WTC11 (cell line): Measurements from ENCODE around the gene SEMA4C. TPM values are rescaled to one million over a fixed set of nuclear protein-coding genes. Genes with fewer than 3 reads are reported as not detected.
"Not testable (repeated sequence)": the region's sequence is repeated elsewhere in the genome, so short reads cannot be mapped to it uniquely, and the experiment has no call there.

Experiments used
- ATAC-seq: fragments of 200-7000 bp; cut with Tn5 transposase; 2 replicates; pipeline ENCODE4 v1.10.0; 2021; ENCODE audit warnings: mild to moderate bottlenecking, moderate library complexity
- CTCF ChIA-PET: fragments of 300-600 bp; sonication (Branson Sonifier 250); formaldehyde crosslinking; loops from one replicate; lab custom pipeline; 2021; ENCODE audit warnings: antibody characterized with exemption; lab: Charles Lee
- POLR2A ChIA-PET: fragments of 350-600 bp; sonication (Branson Sonifier 250); formaldehyde crosslinking; loops from one replicate; lab custom pipeline; 2021; ENCODE audit warnings: antibody characterized with exemption; lab: Charles Lee
- DNase-seq: peaks from one replicate; pipeline ENCODE4 v3.0.0; 2021; ENCODE audit warnings: low spot score
- H3K27ac Mint-ChIP-seq: 2 replicates; pipeline ENCODE4 v1.8.0; 2021; ENCODE audit warnings: mixed read lengths
- H3K27me3 Mint-ChIP-seq: 2 replicates; pipeline ENCODE4 v1.8.0; 2021; ENCODE audit warnings: low read depth, mild to moderate bottlenecking, moderate library complexity, mixed read lengths
- H3K36me3 Mint-ChIP-seq: 2 replicates; pipeline ENCODE4 v1.8.0; 2021; ENCODE audit warnings: mixed read lengths
- H3K4me1 Mint-ChIP-seq: 2 replicates; pipeline ENCODE4 v1.8.0; 2022; ENCODE audit warnings: mixed read lengths
- H3K4me3 Mint-ChIP-seq: 2 replicates; pipeline ENCODE4 v1.8.0; 2021; ENCODE audit warnings: mild to moderate bottlenecking, moderate library complexity, mixed read lengths
- H3K9me3 Mint-ChIP-seq: 2 replicates; pipeline ENCODE4 v1.8.0; 2021; ENCODE audit warnings: mixed read lengths
- ATF3 ChIP-seq: sonication (generic); formaldehyde crosslinking; conservative IDR thresholded peaks from 2 replicates; pipeline ENCODE4 v1.8.1; 2022; ENCODE audit warnings: mild to moderate bottlenecking, missing genetic modification reagents
- ERG ChIP-seq: fragments of 250-450 bp; sonication (Bioruptor Pico); IDR thresholded peaks from 2 replicates; pipeline ENCODE4 v1.8.0; 2021; ENCODE audit warnings: mild to moderate bottlenecking
- ETV6 ChIP-seq: sonication (generic); formaldehyde crosslinking; IDR thresholded peaks from 2 replicates; pipeline ENCODE4 v1.8.1; 2022; ENCODE audit warnings: mild to moderate bottlenecking, missing genetic modification reagents
- GRHL2 ChIP-seq: fragments of 250-450 bp; sonication (Bioruptor Pico); IDR thresholded peaks from 2 replicates; pipeline ENCODE4 v1.8.0; 2022; ENCODE audit warnings: mild to moderate bottlenecking, moderate library complexity; ENCODE audit not compliant: insufficient replicate concordance, severe bottlenecking
- HMGXB4 ChIP-seq: sonication (generic); formaldehyde crosslinking; IDR thresholded peaks from 2 replicates; pipeline ENCODE4 v1.8.1; 2023; ENCODE audit warnings: mild to moderate bottlenecking, moderate library complexity, missing genetic modification reagents
- JUN ChIP-seq: sonication (generic); formaldehyde crosslinking; IDR thresholded peaks from 2 replicates; pipeline ENCODE4 v1.8.0; 2023; ENCODE audit warnings: mild to moderate bottlenecking, missing genetic modification reagents
- MYBL2 ChIP-seq: sonication (generic); formaldehyde crosslinking; IDR thresholded peaks from 2 replicates; pipeline ENCODE4 v1.8.1; 2023; ENCODE audit warnings: mild to moderate bottlenecking, moderate library complexity, missing genetic modification reagents
- NFE2L1 ChIP-seq: sonication (generic); formaldehyde crosslinking; IDR thresholded peaks from 2 replicates; pipeline ENCODE4 v1.8.1; 2023; ENCODE audit warnings: missing genetic modification reagents
- NFYB ChIP-seq: sonication (generic); formaldehyde crosslinking; conservative IDR thresholded peaks from 2 replicates; pipeline ENCODE4 v1.8.0; 2022; ENCODE audit warnings: low read depth, missing genetic modification reagents
- PREB ChIP-seq: sonication (generic); formaldehyde crosslinking; IDR thresholded peaks from 2 replicates; pipeline ENCODE4 v1.8.1; 2022; ENCODE audit warnings: mild to moderate bottlenecking, missing genetic modification reagents, moderate library complexity, borderline replicate concordance
- RORB ChIP-seq: fragments of 250-450 bp; sonication (Bioruptor Pico); IDR thresholded peaks from 2 replicates; pipeline ENCODE4 v1.9.0; 2021; ENCODE audit warnings: mild to moderate bottlenecking
- SMAD4 ChIP-seq: sonication (generic); formaldehyde crosslinking; IDR thresholded peaks from 2 replicates; pipeline ENCODE4 v1.8.0; 2022; ENCODE audit warnings: mild to moderate bottlenecking, missing genetic modification reagents
- TCF7 ChIP-seq: sonication (generic); formaldehyde crosslinking; IDR thresholded peaks from 2 replicates; pipeline ENCODE4 v1.8.0; 2022; ENCODE audit warnings: mild to moderate bottlenecking, low read depth, missing genetic modification reagents, moderate library complexity
- USF2 ChIP-seq: sonication (generic); formaldehyde crosslinking; IDR thresholded peaks from 2 replicates; pipeline ENCODE4 v1.8.1; 2023; ENCODE audit warnings: mild to moderate bottlenecking, missing genetic modification reagents, moderate library complexity
- ZNF396 ChIP-seq: fragments of 250-450 bp; sonication (Bioruptor Pico); IDR thresholded peaks from 2 replicates; pipeline ENCODE4 v1.8.0; 2021; ENCODE audit warnings: mild to moderate bottlenecking, moderate library complexity, borderline replicate concordance
- total RNA-seq: library from RNA; stranded (reverse); gene quantifications from 3 replicates; pipeline ENCODE4 v1.2.3, GENCODE V29; 2021
- TF ChIP-seq, protein P1 (sequence below): fragments of 250-450 bp; sonication (Bioruptor Pico); IDR thresholded peaks from 2 replicates; pipeline ENCODE4 v1.9.0; 2021; ENCODE audit warnings: mild to moderate bottlenecking
- TF ChIP-seq, protein P2 (sequence below): sonication (generic); formaldehyde crosslinking; IDR thresholded peaks from 2 replicates; pipeline ENCODE4 v1.8.1; 2023; ENCODE audit warnings: mild to moderate bottlenecking, missing genetic modification reagents
- TF ChIP-seq, protein P3 (sequence below): sonication (generic); formaldehyde crosslinking; IDR thresholded peaks from 2 replicates; pipeline ENCODE4 v1.8.1; 2023; ENCODE audit warnings: mild to moderate bottlenecking, missing genetic modification reagents, moderate library complexity
- TF ChIP-seq, protein P4 (sequence below): sonication (generic); formaldehyde crosslinking; IDR thresholded peaks from 2 replicates; pipeline ENCODE4 v1.8.0; 2023; ENCODE audit warnings: missing genetic modification reagents

The SEMA4C gene
- total RNA-seq, 1 experiment from 2014 or later, result 81.6 TPM

GRCh38 chr2:96890252-96890651, 20.4 kb upstream of the SEMA4C start:
- no peak for TF ChIP-seq SMAD4 (CRISPR knock-in tag)
- TF ChIP-seq NFE2L1 (CRISPR knock-in tag), result no peak
- TF ChIP-seq MYBL2 (CRISPR knock-in tag), result no peak
- no peak for TF ChIP-seq ZNF396 (CRISPR knock-in tag)
- no peak for TF ChIP-seq ETV6 (CRISPR knock-in tag)
- no peak for TF ChIP-seq ATF3 (CRISPR knock-in tag)
- no peak for TF ChIP-seq ERG (CRISPR knock-in tag)
- no peak for TF ChIP-seq GRHL2 (CRISPR knock-in tag)
- TF ChIP-seq PREB (CRISPR knock-in tag), result no peak
- TF ChIP-seq, protein P1, sequence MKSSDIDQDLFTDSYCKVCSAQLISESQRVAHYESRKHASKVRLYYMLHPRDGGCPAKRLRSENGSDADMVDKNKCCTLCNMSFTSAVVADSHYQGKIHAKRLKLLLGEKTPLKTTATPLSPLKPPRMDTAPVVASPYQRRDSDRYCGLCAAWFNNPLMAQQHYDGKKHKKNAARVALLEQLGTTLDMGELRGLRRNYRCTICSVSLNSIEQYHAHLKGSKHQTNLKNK (CRISPR knock-in tag), result no peak
- TF ChIP-seq, protein P2, sequence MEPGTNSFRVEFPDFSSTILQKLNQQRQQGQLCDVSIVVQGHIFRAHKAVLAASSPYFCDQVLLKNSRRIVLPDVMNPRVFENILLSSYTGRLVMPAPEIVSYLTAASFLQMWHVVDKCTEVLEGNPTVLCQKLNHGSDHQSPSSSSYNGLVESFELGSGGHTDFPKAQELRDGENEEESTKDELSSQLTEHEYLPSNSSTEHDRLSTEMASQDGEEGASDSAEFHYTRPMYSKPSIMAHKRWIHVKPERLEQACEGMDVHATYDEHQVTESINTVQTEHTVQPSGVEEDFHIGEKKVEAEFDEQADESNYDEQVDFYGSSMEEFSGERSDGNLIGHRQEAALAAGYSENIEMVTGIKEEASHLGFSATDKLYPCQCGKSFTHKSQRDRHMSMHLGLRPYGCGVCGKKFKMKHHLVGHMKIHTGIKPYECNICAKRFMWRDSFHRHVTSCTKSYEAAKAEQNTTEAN (CRISPR knock-in tag), result no peak
- no peak for TF ChIP-seq NFYB (CRISPR knock-in tag)
- TF ChIP-seq TCF7, result no peak
- no peak overlapping the region for H3K27ac Mint-ChIP-seq
- DNase-seq (no peak), ATAC-seq (no peak)
- H3K4me3 Mint-ChIP-seq, result no peak overlapping the region
- H3K4me1 Mint-ChIP-seq, result peaks cover 40% of the 10 kb centered on the region
- ChIA-PET CTCF (interaction anchor here (0.7 to 2.2 kb wide), 4 partner anchors 9 to 61 kb away, joined by 3 to 18 read pairs (median 10); partner anchors contain the start of gene ANKRD39), POLR2A (interaction anchor here (1.4 kb wide), 1 partner anchor 21 kb away, joined by 4 read pairs; no protein-coding TSS in a partner anchor)
- H3K9me3 Mint-ChIP-seq, result no peaks in the 10 kb centered on the region
- no peaks in the 10 kb centered on the region for H3K36me3 Mint-ChIP-seq
- H3K27me3 Mint-ChIP-seq, result no peaks in the 10 kb centered on the region; the same call in 1 of the 2 replicates

DNA sequence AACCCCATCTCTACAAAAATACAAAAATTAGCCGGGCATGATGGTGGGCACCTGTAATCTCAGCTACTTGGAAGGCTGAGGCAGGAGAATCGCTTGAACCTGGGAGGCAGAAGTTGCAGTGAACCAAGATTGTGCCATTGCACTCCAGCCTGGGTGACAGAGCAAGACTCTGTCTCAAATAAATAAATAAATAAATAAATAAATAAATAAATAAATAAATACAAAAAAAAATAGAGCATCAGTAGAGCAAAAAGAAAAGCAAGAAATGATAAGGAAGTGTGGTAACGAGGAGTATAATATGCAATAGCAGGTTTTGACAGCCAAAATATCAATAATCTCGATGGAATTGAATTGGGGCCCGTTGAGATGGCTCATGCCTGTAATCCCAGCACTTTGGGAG, 19.6 kb upstream of the SEMA4C start:
- POLR2A ChIA-PET, H3K9me3 Mint-ChIP-seq, H3K27ac Mint-ChIP-seq, DNase-seq, H3K27me3 Mint-ChIP-seq, H3K36me3 Mint-ChIP-seq, ATAC-seq, H3K4me3 Mint-ChIP-seq: not testable (repeated sequence)
- CTCF ChIA-PET, result interaction anchor here (1.2 to 1.4 kb wide), 2 partner anchors 21 to 61 kb away, joined by 3 to 5 read pairs; no protein-coding TSS in a partner anchor
- H3K4me1 Mint-ChIP-seq, result peaks cover 35% of the 10 kb centered on the region

DNA sequence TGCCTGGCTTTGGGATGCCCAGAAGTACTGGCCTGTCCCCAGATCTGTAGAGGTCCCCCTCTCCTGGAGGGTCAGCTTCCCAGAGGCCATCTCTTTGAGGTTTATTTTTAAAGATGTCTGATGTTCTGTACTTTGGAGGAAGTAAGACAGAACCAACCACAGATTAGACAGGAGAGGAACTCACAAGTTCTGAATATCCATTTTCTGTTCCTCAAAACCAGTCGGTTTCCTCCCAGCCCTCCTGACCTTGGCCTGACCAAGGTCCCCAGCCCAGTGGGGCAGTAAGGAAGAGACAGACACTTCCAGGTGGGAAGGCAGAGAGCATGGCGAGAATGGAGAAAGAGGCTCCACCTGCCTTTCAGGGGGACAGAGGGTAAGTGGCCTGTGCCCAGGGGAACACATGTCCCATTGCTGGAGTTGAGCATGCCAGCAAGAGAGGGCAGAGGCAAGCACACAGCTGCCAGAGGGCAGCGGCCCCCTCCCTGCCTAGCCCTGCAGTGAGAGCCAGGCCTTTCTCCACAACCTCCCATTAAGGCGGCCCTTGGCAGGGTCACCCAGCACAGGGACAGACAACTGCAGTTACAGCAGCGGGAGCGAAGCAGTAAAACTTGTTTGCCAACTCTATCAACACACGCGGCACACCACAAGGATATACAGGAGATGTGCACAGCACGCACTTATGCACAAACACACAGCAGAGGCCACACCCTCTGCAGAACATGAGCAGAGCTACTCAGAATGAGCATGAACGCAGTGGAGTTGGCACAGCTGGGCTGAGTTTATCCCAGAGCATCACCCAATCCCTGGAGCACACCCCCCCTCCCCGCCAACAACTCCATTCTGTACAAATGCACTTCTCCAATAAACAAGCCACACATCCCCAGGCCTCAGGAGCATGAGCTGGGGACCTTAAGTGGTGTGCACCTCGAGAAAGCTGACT, 18.5 kb upstream of the SEMA4C start:
- ChIA-PET POLR2A (no interaction called here), CTCF (interaction anchor here (1.0 to 1.9 kb wide), 6 partner anchors 14 to 63 kb away, joined by 3 to 7 read pairs (median 4); partner anchors contain the start of gene ANKRD39)
- no peak for DNase-seq
- no peaks in the 10 kb centered on the region for H3K9me3 Mint-ChIP-seq
- H3K4me1 Mint-ChIP-seq, result peaks cover 35% of the 10 kb centered on the region
- no peaks in the 10 kb centered on the region; the same call in 1 of the 2 replicates for H3K27me3 Mint-ChIP-seq
- H3K36me3 Mint-ChIP-seq, result no peaks in the 10 kb centered on the region
- no peak for ATAC-seq
- peak overlapping the region; percentile 34; the same call in 1 of the 2 replicates for H3K27ac Mint-ChIP-seq
- H3K4me3 Mint-ChIP-seq, result no peak overlapping the region
- no peak for TF ChIP-seq RORB (CRISPR knock-in tag)
- TF ChIP-seq USF2 (CRISPR knock-in tag), result no peak
- TF ChIP-seq, protein P3, sequence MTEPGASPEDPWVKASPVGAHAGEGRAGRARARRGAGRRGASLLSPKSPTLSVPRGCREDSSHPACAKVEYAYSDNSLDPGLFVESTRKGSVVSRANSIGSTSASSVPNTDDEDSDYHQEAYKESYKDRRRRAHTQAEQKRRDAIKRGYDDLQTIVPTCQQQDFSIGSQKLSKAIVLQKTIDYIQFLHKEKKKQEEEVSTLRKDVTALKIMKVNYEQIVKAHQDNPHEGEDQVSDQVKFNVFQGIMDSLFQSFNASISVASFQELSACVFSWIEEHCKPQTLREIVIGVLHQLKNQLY (CRISPR knock-in tag), result no peak
- TF ChIP-seq NFYB (CRISPR knock-in tag), result no peak
- TF ChIP-seq, protein P4, sequence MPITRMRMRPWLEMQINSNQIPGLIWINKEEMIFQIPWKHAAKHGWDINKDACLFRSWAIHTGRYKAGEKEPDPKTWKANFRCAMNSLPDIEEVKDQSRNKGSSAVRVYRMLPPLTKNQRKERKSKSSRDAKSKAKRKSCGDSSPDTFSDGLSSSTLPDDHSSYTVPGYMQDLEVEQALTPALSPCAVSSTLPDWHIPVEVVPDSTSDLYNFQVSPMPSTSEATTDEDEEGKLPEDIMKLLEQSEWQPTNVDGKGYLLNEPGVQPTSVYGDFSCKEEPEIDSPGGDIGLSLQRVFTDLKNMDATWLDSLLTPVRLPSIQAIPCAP (CRISPR knock-in tag), result no peak
- TF ChIP-seq JUN (CRISPR knock-in tag), result no peak
- TF ChIP-seq ERG (CRISPR knock-in tag), result no peak
- no peak for TF ChIP-seq HMGXB4 (CRISPR knock-in tag)
